ENCODE results near the gene MYO7B.
A peak's percentile ranks its signal among the peaks of the same experiment; 100 is the strongest.

The MYO7B gene

GRCh38 chr2:127650785-127651380 is 115.4 kb downstream of the MYO7B start:
- Histone ChIP-seq H3K4me1 (peaks cover 83% of the 10 kb centered on the region), H3K9me3 (no peaks in the 10 kb centered on the region), H3K27me3 (no peaks in the 10 kb centered on the region), H3K4me2 (peak overlapping the region; percentile 89), H3K4me3 (no peak overlapping the region), H3K9ac (0 out of 2 replicates have a peak overlapping the region, but pooled peaks have one; percentile 5), H3K36me3 (no peaks in the 10 kb centered on the region), H3K27ac (peak overlapping the region; percentile 57), H4K20me1 (no peaks in the 10 kb centered on the region)
- no peak for TF ChIP-seq Cebpa-rat (IDR thresholded peaks at IDR 0.05)

- Histone ChIP-seq H3K27me3 (no peaks in the 10 kb centered on the region), H3K9me3 (no peaks in the 10 kb centered on the region), H3K27ac (peak overlapping the region; percentile 57), H3K4me2 (peak overlapping the region; percentile 89), H3K36me3 (no peaks in the 10 kb centered on the region), H3K4me3 (no peak overlapping the region), H4K20me1 (no peaks in the 10 kb centered on the region), H3K9ac (no peak overlapping the region; the same call in 1 of the 2 replicates), H3K4me1 (peaks cover 83% of the 10 kb centered on the region)
- TF ChIP-seq Cebpa-rat (IDR thresholded peaks at IDR 0.05), result no peak
These were observed 115.9 kb downstream of the MYO7B start for GRCh38 chr2:127651381-127651809.

GRCh38 chr2:127651971-127652550 is 116.6 kb downstream of the MYO7B start:
- H3K4me3 ChIP-seq, result 0 out of 2 replicates have a peak overlapping the region, but pooled peaks have one; percentile 21
- TF ChIP-seq Cebpa-rat (IDR thresholded peaks at IDR 0.05), result no peak
- no peaks in the 10 kb centered on the region for H3K27me3 ChIP-seq
- peak overlapping the region; percentile 57 for H3K27ac ChIP-seq
- H3K9ac ChIP-seq, result peak overlapping the region; percentile 47; the same call in 1 of the 2 replicates
- H3K4me1 ChIP-seq, result peaks cover 83% of the 10 kb centered on the region
- H3K4me2 ChIP-seq, result peak overlapping the region; percentile 89
- H4K20me1 ChIP-seq, result no peaks in the 10 kb centered on the region
- H3K9me3 ChIP-seq, result no peaks in the 10 kb centered on the region
- no peaks in the 10 kb centered on the region for H3K36me3 ChIP-seq

GRCh38 chr2:127652786-127653357 is 117.4 kb downstream of the MYO7B start:
- H3K27ac ChIP-seq, result peak overlapping the region; percentile 57
- H3K4me2 ChIP-seq, result peak overlapping the region; percentile 89

GRCh38 chr2:127653421-127654083 is 118.1 kb downstream of the MYO7B start:
- peaks cover 83% of the 10 kb centered on the region for H3K4me1 ChIP-seq
- no peak overlapping the region for H3K4me3 ChIP-seq
- TF ChIP-seq Cebpa-rat (IDR thresholded peaks at IDR 0.05), result no peak
- no peaks in the 10 kb centered on the region for H3K36me3 ChIP-seq
- H3K9me3 ChIP-seq, result no peaks in the 10 kb centered on the region
- peak overlapping the region; percentile 48; the same call in 1 of the 2 replicates for H3K9ac ChIP-seq
- no peaks in the 10 kb centered on the region for H3K27me3 ChIP-seq
- H3K4me2 ChIP-seq, result peak overlapping the region; percentile 89
- no peaks in the 10 kb centered on the region for H4K20me1 ChIP-seq
- H3K27ac ChIP-seq, result peak overlapping the region; percentile 38

More at GRCh38 chr2:127652786-127653357, 117.4 kb downstream of the MYO7B start:
- Histone ChIP-seq H3K4me3 (no peak overlapping the region), H3K4me1 (peaks cover 83% of the 10 kb centered on the region), H3K9ac (peak overlapping the region; percentile 47; the same call in 1 of the 2 replicates), H3K27me3 (no peaks in the 10 kb centered on the region), H3K9me3 (no peaks in the 10 kb centered on the region), H3K36me3 (no peaks in the 10 kb centered on the region), H4K20me1 (no peaks in the 10 kb centered on the region)
- TF ChIP-seq Cebpa-rat (IDR thresholded peaks at IDR 0.05), result no peak

GRCh38 chr2:127654084-127654837 is 118.8 kb downstream of the MYO7B start:
- TF ChIP-seq Cebpa-rat (IDR thresholded peaks at IDR 0.05), result no peak
- Histone ChIP-seq H3K4me3 (no peak overlapping the region), H3K4me2 (peak overlapping the region; percentile 89; the same call in 1 of the 2 replicates), H3K36me3 (no peaks in the 10 kb centered on the region), H3K9ac (no peak overlapping the region; the same call in 1 of the 2 replicates), H3K27ac (no peak overlapping the region; the same call in 1 of the 2 replicates), H3K4me1 (peaks cover 84% of the 10 kb centered on the region), H4K20me1 (no peaks in the 10 kb centered on the region), H3K9me3 (no peaks in the 10 kb centered on the region), H3K27me3 (no peaks in the 10 kb centered on the region)

GRCh38 chr2:127654838-127655175 is 119.3 kb downstream of the MYO7B start:
- no peak overlapping the region for H3K4me3 ChIP-seq
- H3K27ac ChIP-seq, result no peak overlapping the region
- no peak overlapping the region for H3K4me2 ChIP-seq
- H3K9ac ChIP-seq, result no peak overlapping the region
- peaks cover 84% of the 10 kb centered on the region for H3K4me1 ChIP-seq
- H4K20me1 ChIP-seq, result no peaks in the 10 kb centered on the region
- no peaks in the 10 kb centered on the region for H3K27me3 ChIP-seq
- no peaks in the 10 kb centered on the region for H3K36me3 ChIP-seq
- TF ChIP-seq Cebpa-rat (IDR thresholded peaks at IDR 0.05), result no peak
- peaks cover under 1% of the 10 kb centered on the region for H3K9me3 ChIP-seq

GRCh38 chr2:127655209-127656073 is 120.0 kb downstream of the MYO7B start:
- peaks cover 4% of the 10 kb centered on the region; the same call in 1 of the 2 replicates for H3K36me3 ChIP-seq
- H3K27ac ChIP-seq, result no peak overlapping the region
- no peak overlapping the region for H3K4me2 ChIP-seq
- no peak overlapping the region for H3K9ac ChIP-seq
- H3K9me3 ChIP-seq, result peaks cover 7% of the 10 kb centered on the region
- no peaks in the 10 kb centered on the region for H4K20me1 ChIP-seq
- no peak for TF ChIP-seq Cebpa-rat (IDR thresholded peaks at IDR 0.05)
- H3K27me3 ChIP-seq, result no peaks in the 10 kb centered on the region
- peaks cover 82% of the 10 kb centered on the region for H3K4me1 ChIP-seq
- H3K4me3 ChIP-seq, result no peak overlapping the region

Data from BLaER1 (cell line).